ENCODE results near the gene ARID3B.
A peak's percentile ranks its signal among the peaks of the same experiment; 100 is the strongest.

ARID3B gene

DNA sequence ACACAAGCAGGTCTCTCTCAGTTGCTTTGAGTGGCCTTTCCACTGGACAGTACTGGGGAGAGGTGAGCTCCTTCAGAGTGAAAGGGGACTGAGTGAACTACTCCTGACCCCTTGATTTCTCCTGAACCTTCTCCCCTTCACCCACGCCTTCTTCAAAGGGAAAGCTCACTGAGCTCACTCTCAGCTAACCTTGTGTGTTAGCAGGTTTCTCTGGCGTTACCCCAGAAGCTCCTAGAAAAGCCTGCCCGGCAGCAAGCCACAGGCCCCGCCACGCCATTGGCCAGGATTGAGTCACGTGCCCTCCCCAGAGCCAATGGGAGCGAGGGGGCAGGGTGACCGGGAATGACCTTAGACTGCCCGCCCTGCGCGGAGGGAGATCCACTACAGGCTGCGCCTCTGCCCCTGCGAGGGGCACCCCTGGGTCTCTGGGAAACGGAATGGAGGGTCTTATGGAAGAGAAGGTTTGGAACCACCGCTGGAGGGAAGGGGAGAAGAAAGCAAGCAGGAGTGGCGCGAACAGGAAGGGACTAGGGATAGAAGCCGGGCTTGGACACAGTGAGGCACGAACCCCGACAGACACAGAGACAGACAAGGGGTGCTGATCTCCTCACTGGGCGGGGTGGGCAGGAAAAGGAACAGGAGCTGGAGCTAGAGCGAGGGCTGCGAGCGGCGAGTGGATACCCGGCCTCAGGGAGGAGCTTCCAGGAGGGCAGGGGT is 57.3 kb downstream of the ARID3B start:
- ChIA-PET CTCF (interaction anchor here (0.8 to 1.7 kb wide), 4 partner anchors 9 to 110 kb away, joined by 3 to 9 read pairs (median 5); no protein-coding TSS in a partner anchor), POLR2A (interaction anchor here (0.9 to 1.5 kb wide), 6 partner anchors 10 to 219 kb away, joined by 3 to 6 read pairs (median 4); no protein-coding TSS in a partner anchor)

DNA sequence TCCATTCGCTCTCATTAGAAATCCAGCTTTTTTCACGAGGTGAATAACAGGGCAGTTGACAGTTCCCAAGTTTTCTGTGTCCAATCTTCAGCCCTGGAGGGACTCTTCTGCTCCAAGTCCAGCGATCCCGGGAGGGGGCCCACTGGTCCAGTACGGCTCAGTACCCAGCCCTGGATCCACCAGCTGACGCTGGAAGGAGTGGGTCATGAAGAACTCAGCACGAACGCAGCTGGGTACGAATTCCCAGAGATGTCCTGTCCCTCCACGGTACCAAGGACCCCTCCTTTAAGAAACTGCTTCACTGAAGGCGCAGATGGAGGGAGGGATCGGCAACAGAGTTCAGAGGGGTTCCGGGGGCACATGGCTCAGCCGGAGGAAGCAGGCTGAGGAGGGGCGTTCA is 58.1 kb downstream of the ARID3B start:
- Histone ChIP-seq H3K4me3 (ENCODE audit: control insufficient read depth in 1 of 7, extremely low read depth in 1 of 7, insufficient read depth in 4 of 7, low read depth in 2 of 7, low read length in 6 of 7) (peak overlapping the region in 6 of 7 experiments; percentile 75 to 91 (median 82)), H3K4me1 (ENCODE audit: control extremely low read depth in 1 of 4, control insufficient read depth in 4 of 4, insufficient read depth in 4 of 4, low read length in 3 of 4) (peaks cover 2 to 16% (median 14%) of the 10 kb centered on the region in 4 experiments), H3K36me3 (ENCODE audit: control insufficient read depth in 4 of 4, insufficient read depth in 4 of 4, low read length in 3 of 4) (peaks cover 0 to 9% (median 2%) of the 10 kb centered on the region in 4 experiments), H3K27ac (ENCODE audit: insufficient read depth in 1 of 2, low read depth in 1 of 2, low read length in 2 of 2, poor library complexity in 1 of 2, severe bottlenecking in 2 of 2) (peak overlapping the region; percentile 70 to 83), H3K9me3 (ENCODE audit: control extremely low read depth in 1 of 5, control insufficient read depth in 4 of 5, insufficient read depth in 2 of 5, low read depth in 1 of 5, low read length in 4 of 5) (no peaks in the 10 kb centered on the region), H3K27me3 (replicated peaks in 2 of 5; ENCODE audit: control insufficient read depth in 4 of 5, insufficient read depth in 5 of 5, low read length in 4 of 5) (no peaks in the 10 kb centered on the region)
- WGBS (ENCODE audit: insufficient coverage) = 94% methylated on average over 15 of the region's 15 CpGs
- CTCF ChIA-PET = interaction anchor here (1.3 to 1.7 kb wide), 3 partner anchors 16 to 111 kb away, joined by 3 to 9 read pairs (median 3); no protein-coding TSS in a partner anchor
- POLR2A ChIA-PET = interaction anchor here (0.9 to 1.5 kb wide), 3 partner anchors 10 to 19 kb away, joined by 4 to 6 read pairs (median 5); no protein-coding TSS in a partner anchor
- no peak for DNase-seq

More for the DNA sequence above, 57.3 kb downstream of the ARID3B start:
- H3K4me1 ChIP-seq (ENCODE audit: control extremely low read depth in 1 of 4, control insufficient read depth in 4 of 4, insufficient read depth in 4 of 4, low read length in 3 of 4) = peaks cover 2 to 16% (median 14%) of the 10 kb centered on the region in 4 experiments
- under 1% methylated on average over 26 of the region's 26 CpGs for WGBS (ENCODE audit: insufficient coverage)
- H3K4me3 ChIP-seq (ENCODE audit: control insufficient read depth in 1 of 7, extremely low read depth in 1 of 7, insufficient read depth in 4 of 7, low read depth in 2 of 7, low read length in 6 of 7) = peak overlapping the region; percentile 65 to 91 (median 80)
- no peaks in the 10 kb centered on the region for H3K27me3 ChIP-seq (replicated peaks in 2 of 5; ENCODE audit: control insufficient read depth in 4 of 5, insufficient read depth in 5 of 5, low read length in 4 of 5)
- peak; percentile 85 to 91 (median 90) for DNase-seq
- peak overlapping the region; percentile 70 to 83 for H3K27ac ChIP-seq (ENCODE audit: insufficient read depth in 1 of 2, low read depth in 1 of 2, low read length in 2 of 2, poor library complexity in 1 of 2, severe bottlenecking in 2 of 2)
- H3K9me3 ChIP-seq (ENCODE audit: control extremely low read depth in 1 of 5, control insufficient read depth in 4 of 5, insufficient read depth in 2 of 5, low read depth in 1 of 5, low read length in 4 of 5) = no peaks in the 10 kb centered on the region
- peaks cover 0 to 15% (median 4%) of the 10 kb centered on the region in 4 experiments for H3K36me3 ChIP-seq (ENCODE audit: control insufficient read depth in 4 of 4, insufficient read depth in 4 of 4, low read length in 3 of 4)

DNA sequence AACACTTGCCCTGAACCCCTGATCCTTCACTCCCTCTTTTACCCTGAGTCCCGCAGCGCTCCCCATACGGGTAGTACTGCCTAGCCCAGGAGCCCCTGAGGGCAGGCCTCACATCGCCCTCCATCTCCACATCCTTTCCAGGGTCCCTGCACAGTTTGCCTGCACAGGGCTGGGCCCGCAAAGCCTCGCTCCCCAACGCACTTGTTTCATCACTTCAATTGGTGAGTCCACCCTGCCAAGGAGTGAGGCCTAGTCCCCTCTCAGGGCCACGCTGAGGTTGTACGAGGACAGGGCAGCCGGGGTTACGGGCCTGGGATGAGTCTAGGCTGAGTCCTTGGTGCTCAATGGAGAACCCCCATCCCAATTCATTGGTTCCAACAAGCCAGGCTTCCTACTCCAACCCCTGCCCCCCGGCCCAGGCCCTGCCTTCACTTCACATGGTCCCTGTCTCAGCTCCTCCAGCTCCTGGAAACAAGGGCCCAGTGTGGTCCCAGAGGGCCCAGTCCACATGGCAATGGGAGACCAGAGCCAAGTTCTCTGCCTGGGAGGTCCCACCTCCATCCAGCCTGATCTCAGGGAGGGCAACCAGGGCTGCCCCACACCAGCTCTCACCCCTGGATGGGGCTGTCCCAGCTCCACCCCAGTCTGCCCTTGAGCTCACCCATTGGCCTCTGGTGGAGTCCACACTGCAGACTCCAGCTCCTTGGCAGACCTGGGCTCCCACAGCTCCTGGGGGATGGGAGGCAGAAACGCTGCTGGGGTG is 62.2 kb downstream of the ARID3B start:
- Histone ChIP-seq H3K36me3 (ENCODE audit: control insufficient read depth in 4 of 4, insufficient read depth in 4 of 4, low read length in 3 of 4) (no peaks in the 10 kb centered on the region), H3K4me1 (ENCODE audit: control extremely low read depth in 1 of 4, control insufficient read depth in 4 of 4, insufficient read depth in 4 of 4, low read length in 3 of 4) (peaks cover 2 to 18% (median 9%) of the 10 kb centered on the region in 4 experiments), H3K27me3 (replicated peaks in 2 of 5; ENCODE audit: control insufficient read depth in 4 of 5, insufficient read depth in 5 of 5, low read length in 4 of 5) (no peaks in the 10 kb centered on the region), H3K4me3 (ENCODE audit: control insufficient read depth in 1 of 7, extremely low read depth in 1 of 7, insufficient read depth in 4 of 7, low read depth in 2 of 7, low read length in 6 of 7) (no peak overlapping the region), H3K27ac (ENCODE audit: insufficient read depth in 1 of 2, low read depth in 1 of 2, low read length in 2 of 2, poor library complexity in 1 of 2, severe bottlenecking in 2 of 2) (no peak overlapping the region), H3K9me3 (ENCODE audit: control extremely low read depth in 1 of 5, control insufficient read depth in 4 of 5, insufficient read depth in 2 of 5, low read depth in 1 of 5, low read length in 4 of 5) (no peaks in the 10 kb centered on the region)
- ChIA-PET POLR2A (interaction anchor here (1.7 kb wide), 1 partner anchor 13 kb away, joined by 3 read pairs; no protein-coding TSS in a partner anchor), CTCF (interaction anchor here (0.5 to 1.5 kb wide), 2 partner anchors 13 to 42 kb away, joined by 5 to 6 read pairs; no protein-coding TSS in a partner anchor)
- WGBS (ENCODE audit: insufficient coverage) = 95% methylated on average over 12 of the region's 13 CpGs
- no peak for DNase-seq

DNA sequence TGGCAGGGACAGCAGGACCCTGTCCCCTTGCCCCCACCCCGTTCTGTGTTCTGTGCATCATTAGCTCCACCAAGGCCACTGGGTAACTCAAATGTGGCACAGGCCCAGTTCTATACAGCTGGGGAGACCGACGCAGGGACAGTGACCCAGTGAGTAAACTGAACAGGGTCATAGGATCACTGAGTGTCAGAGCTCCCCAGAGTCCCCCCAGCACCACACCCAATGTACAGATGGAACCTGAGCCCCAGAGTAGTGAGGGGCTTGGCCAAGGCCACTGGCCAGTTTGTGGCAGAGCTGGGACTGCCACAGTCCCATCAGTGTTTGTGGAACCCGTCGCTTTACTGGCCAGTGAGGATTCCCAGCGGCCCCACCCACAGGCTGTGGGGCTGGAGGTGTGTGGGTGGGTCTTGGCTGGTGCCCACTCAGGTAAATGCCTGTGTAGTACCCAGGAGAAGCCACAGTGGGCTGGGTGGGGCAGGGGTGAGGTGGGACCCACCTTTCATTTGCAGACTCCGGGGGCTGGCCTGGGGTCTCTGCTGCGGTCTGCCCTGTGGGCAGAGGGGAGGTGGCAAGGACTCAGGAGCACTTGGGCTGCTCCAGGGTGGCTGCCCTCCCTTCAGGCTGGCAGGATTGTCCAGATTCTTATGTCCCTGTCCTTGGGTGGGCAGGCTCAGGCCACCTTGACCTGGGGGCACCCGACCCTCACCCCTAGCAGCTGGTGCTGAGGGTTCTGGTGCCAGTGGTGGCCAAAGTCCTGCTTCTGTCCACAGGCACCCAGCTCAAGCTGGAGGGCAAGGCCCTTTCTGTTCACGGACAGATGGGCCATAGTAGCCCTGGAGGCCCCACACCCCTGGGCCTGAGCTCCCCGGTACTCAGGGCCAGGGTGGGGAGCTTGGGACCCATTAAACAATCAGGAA is 63.0 kb downstream of the ARID3B start:
- Histone ChIP-seq H3K4me1 (ENCODE audit: control extremely low read depth in 1 of 4, control insufficient read depth in 4 of 4, insufficient read depth in 4 of 4, low read length in 3 of 4) (peaks cover 2 to 10% (median 3%) of the 10 kb centered on the region in 4 experiments), H3K36me3 (ENCODE audit: control insufficient read depth in 4 of 4, insufficient read depth in 4 of 4, low read length in 3 of 4) (no peaks in the 10 kb centered on the region), H3K4me3 (ENCODE audit: control insufficient read depth in 1 of 7, extremely low read depth in 1 of 7, insufficient read depth in 4 of 7, low read depth in 2 of 7, low read length in 6 of 7) (no peak overlapping the region), H3K27ac (ENCODE audit: insufficient read depth in 1 of 2, low read depth in 1 of 2, low read length in 2 of 2, poor library complexity in 1 of 2, severe bottlenecking in 2 of 2) (no peak overlapping the region), H3K9me3 (ENCODE audit: control extremely low read depth in 1 of 5, control insufficient read depth in 4 of 5, insufficient read depth in 2 of 5, low read depth in 1 of 5, low read length in 4 of 5) (no peaks in the 10 kb centered on the region), H3K27me3 (replicated peaks in 2 of 5; ENCODE audit: control insufficient read depth in 4 of 5, insufficient read depth in 5 of 5, low read length in 4 of 5) (no peaks in the 10 kb centered on the region)
- POLR2A ChIA-PET = interaction anchor here (1.7 kb wide), 1 partner anchor 12 kb away, joined by 3 read pairs; no protein-coding TSS in a partner anchor
- CTCF ChIA-PET = interaction anchor here (0.5 to 1.5 kb wide), 2 partner anchors 14 to 203 kb away, joined by 3 to 6 read pairs; no protein-coding TSS in a partner anchor
- 96% methylated on average over 8 of the region's 11 CpGs for WGBS (ENCODE audit: insufficient coverage)
- no peak for DNase-seq

DNA sequence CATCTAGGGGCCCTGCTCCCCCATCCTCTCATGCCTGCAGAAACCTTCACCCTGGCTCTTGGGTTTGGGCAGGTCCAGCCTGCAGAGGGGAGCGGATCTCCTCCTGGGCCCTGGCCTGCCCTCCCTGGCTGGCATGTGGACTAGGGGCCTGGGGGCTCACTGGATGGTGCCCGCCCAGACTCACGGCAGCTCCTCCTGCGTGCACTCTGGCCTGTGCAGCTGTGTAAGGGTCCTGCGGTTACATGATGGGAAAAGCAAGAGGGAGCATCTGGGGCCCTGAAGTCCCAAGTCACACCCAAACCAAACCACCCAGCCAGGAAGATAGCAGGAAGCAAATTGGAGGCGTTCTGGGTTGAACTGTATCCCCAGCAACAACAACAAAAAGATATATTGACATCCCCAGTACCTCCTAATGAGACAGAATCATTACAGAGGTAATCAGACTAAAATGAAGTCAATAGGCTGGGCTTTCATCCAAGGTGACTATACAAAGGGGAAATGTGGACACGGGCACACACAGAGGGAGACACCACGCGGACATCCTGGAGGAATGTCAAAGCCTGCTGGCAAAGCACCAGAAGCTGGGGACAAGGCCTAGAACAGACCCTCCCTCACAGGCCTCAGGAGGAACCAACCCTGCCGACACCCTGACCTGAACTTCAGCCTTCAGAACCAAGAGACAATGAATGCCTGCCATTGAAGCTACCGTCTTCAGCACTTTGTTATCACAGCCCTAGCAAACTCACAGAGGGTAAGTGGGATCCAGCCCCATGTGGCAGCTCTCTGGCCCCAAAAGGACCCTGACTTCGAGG is 64.2 kb downstream of the ARID3B start:
- Histone ChIP-seq H3K9me3 (ENCODE audit: control extremely low read depth in 1 of 5, control insufficient read depth in 4 of 5, insufficient read depth in 2 of 5, low read depth in 1 of 5, low read length in 4 of 5) (no peaks in the 10 kb centered on the region), H3K4me1 (ENCODE audit: control extremely low read depth in 1 of 4, control insufficient read depth in 4 of 4, insufficient read depth in 4 of 4, low read length in 3 of 4) (peaks cover 0 to 9% (median 0%) of the 10 kb centered on the region in 4 experiments), H3K36me3 (ENCODE audit: control insufficient read depth in 4 of 4, insufficient read depth in 4 of 4, low read length in 3 of 4) (no peaks in the 10 kb centered on the region), H3K27ac (ENCODE audit: insufficient read depth in 1 of 2, low read depth in 1 of 2, low read length in 2 of 2, poor library complexity in 1 of 2, severe bottlenecking in 2 of 2) (no peak overlapping the region), H3K27me3 (replicated peaks in 2 of 5; ENCODE audit: control insufficient read depth in 4 of 5, insufficient read depth in 5 of 5, low read length in 4 of 5) (no peaks in the 10 kb centered on the region), H3K4me3 (ENCODE audit: control insufficient read depth in 1 of 7, extremely low read depth in 1 of 7, insufficient read depth in 4 of 7, low read depth in 2 of 7, low read length in 6 of 7) (no peak overlapping the region)
- DNase-seq = no peak
- ChIA-PET CTCF (no interaction called here), POLR2A (interaction anchor here (1.7 kb wide), 1 partner anchor 11 kb away, joined by 3 read pairs; no protein-coding TSS in a partner anchor)
- 90% methylated on average over 9 of the region's 12 CpGs for WGBS (ENCODE audit: insufficient coverage)

DNA sequence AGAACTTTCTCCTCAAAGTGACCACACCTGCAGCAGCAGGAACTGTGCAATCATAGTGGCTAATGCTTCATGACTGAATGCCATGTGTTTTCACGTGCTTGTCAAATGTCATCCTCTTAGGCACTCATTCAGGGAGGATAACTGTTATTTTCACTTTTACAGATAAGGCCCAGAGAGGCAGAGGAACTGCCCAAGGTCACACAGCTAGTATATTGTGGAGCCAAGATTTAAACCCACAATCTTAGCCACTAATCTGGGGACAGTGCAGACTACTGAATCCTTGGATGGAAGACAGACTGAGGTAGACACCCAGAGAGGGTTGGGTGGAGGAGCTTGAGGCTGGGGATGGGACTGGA is 64.8 kb downstream of the ARID3B start:
- H3K36me3 ChIP-seq (ENCODE audit: control insufficient read depth in 4 of 4, insufficient read depth in 4 of 4, low read length in 3 of 4) = no peaks in the 10 kb centered on the region
- H3K27me3 ChIP-seq (replicated peaks in 2 of 5; ENCODE audit: control insufficient read depth in 4 of 5, insufficient read depth in 5 of 5, low read length in 4 of 5) = no peaks in the 10 kb centered on the region
- H3K9me3 ChIP-seq (ENCODE audit: control extremely low read depth in 1 of 5, control insufficient read depth in 4 of 5, insufficient read depth in 2 of 5, low read depth in 1 of 5, low read length in 4 of 5) = no peaks in the 10 kb centered on the region
- ChIA-PET POLR2A (no interaction called here), CTCF (no interaction called here)
- no peak overlapping the region for H3K4me3 ChIP-seq (ENCODE audit: control insufficient read depth in 1 of 7, extremely low read depth in 1 of 7, insufficient read depth in 4 of 7, low read depth in 2 of 7, low read length in 6 of 7)
- H3K27ac ChIP-seq (ENCODE audit: insufficient read depth in 1 of 2, low read depth in 1 of 2, low read length in 2 of 2, poor library complexity in 1 of 2, severe bottlenecking in 2 of 2) = no peak overlapping the region
- H3K4me1 ChIP-seq (ENCODE audit: control extremely low read depth in 1 of 4, control insufficient read depth in 4 of 4, insufficient read depth in 4 of 4, low read length in 3 of 4) = peaks cover 0 to 13% (median 0%) of the 10 kb centered on the region in 4 experiments
- 89% methylated on average over 1 of the region's 1 CpG for WGBS (ENCODE audit: insufficient coverage)
- DNase-seq = no peak

Measured in common myeloid progenitor, CD34-positive (primary cell).